Esophagus (tissue), 2 donors: Measurements from ENCODE around the gene PML. TPM values are rescaled to one million over a fixed set of nuclear protein-coding genes. Genes with fewer than 3 reads are reported as not detected.
"Not testable (repeated sequence)": the region's sequence is repeated elsewhere in the genome, so short reads cannot be mapped to it uniquely, and the experiment has no call there.

ENCODE experiments used
- H3K27ac ChIP-seq, 2 donors: one replicate each; pipeline ENCODE4 v1.5.1; 2013; ENCODE audit warnings: low read depth in 2 of 2, mild to moderate bottlenecking in 2 of 2, inconsistent platforms in 1 of 2, low read length in 1 of 2, moderate library complexity in 1 of 2
- H3K27me3 ChIP-seq, 2 donors: one replicate each; pipeline ENCODE4 v1.6.1; 2013; ENCODE audit warnings: low read length in 2 of 2, control low read depth in 1 of 2, mild to moderate bottlenecking in 1 of 2; ENCODE audit not compliant: insufficient read depth in 2 of 2, control insufficient read depth in 1 of 2
- H3K36me3 ChIP-seq, 2 donors: one replicate each; pipeline ENCODE4 v1.6.1; 2013; ENCODE audit warnings: low read length in 1 of 2; ENCODE audit not compliant: control insufficient read depth in 2 of 2, insufficient read depth in 2 of 2
- H3K4me1 ChIP-seq, 2 donors: one replicate each; pipeline ENCODE4 v1.6.1; 2013; ENCODE audit warnings: low read length in 1 of 2; ENCODE audit not compliant: control insufficient read depth in 2 of 2, insufficient read depth in 2 of 2
- H3K4me3 ChIP-seq, 2 donors: one replicate each; pipeline ENCODE4 v1.5.1; 2013; ENCODE audit warnings: low read length in 2 of 2, mild to moderate bottlenecking in 2 of 2, low read depth in 1 of 2, moderate library complexity in 1 of 2
- H3K9me3 ChIP-seq, 2 donors: one replicate each; pipeline ENCODE4 v1.6.1; 2013; ENCODE audit warnings: mild to moderate bottlenecking in 2 of 2, low read depth in 1 of 2, low read length in 1 of 2, moderate library complexity in 1 of 2; ENCODE audit not compliant: control insufficient read depth in 2 of 2, insufficient read depth in 1 of 2
- WGBS, 2 donors: extraction: QIAGEN DNeasy Blood & Tissue Kit; methylation state at CpG; one replicate each; pipeline ENCODE4 v1.1.7; 2013; 5-methylcytosine and 5-hydroxymethylcytosine counted together
- polyA plus RNA-seq, 2 donors: library from polyadenylated mRNA; stranded (reverse); fragments of 200-250 nt; gene quantifications; one replicate each; pipeline ENCODE4 v1.2.3, GENCODE V29; 2013
- donor health status: healthy with polysubstance abuse.
- donor health status: Bipolar disorder and iron deficiency.

The PML gene
- polyA plus RNA-seq, 2 donors = 16.9 to 18.8 TPM

- H3K4me3 ChIP-seq, H3K27me3 ChIP-seq, H3K36me3 ChIP-seq, H3K27ac ChIP-seq, H3K4me1 ChIP-seq, H3K9me3 ChIP-seq: not testable (repeated sequence)
- WGBS, 2 donors = 76 to 81% methylated on average over 8 to 12 of the region's 17 CpGs
Observed at GRCh38 chr15:74063425-74064146, 69.1 kb downstream of the PML start.

GRCh38 chr15:74064183-74064582 is 69.7 kb downstream of the PML start:
- H3K9me3 ChIP-seq, H3K36me3 ChIP-seq, H3K4me3 ChIP-seq, H3K27me3 ChIP-seq, H3K4me1 ChIP-seq, H3K27ac ChIP-seq: not testable (repeated sequence)
- WGBS, 2 donors = 93 to 97% methylated on average over 3 of the region's 3 CpGs

DNA sequence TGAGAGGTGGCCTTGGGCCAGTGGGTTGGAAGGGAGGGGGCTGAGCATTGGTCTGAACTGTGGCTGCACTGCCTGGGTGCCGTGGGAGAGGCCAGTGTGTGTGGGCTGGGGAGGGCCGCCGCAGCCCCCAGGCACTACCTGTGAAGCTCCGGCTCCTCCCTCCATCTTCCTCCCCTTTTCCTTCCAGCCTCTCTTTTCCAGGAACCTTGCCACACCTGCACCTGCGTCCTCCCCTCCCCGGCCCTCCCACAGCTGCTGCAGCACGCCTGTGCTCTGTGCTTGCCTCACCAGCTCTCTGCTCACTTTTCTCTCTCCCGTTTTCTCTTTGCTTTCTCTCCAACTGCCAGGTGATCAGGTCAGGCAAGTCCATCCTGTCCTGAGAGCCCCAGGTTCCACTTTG is 70.3 kb downstream of the PML start:
- H3K27me3 ChIP-seq, H3K36me3 ChIP-seq, H3K9me3 ChIP-seq, H3K27ac ChIP-seq, H3K4me3 ChIP-seq, H3K4me1 ChIP-seq: not testable (repeated sequence)
- 47 to 50% methylated on average over 7 to 8 of the region's 8 CpGs for WGBS, 2 donors

DNA sequence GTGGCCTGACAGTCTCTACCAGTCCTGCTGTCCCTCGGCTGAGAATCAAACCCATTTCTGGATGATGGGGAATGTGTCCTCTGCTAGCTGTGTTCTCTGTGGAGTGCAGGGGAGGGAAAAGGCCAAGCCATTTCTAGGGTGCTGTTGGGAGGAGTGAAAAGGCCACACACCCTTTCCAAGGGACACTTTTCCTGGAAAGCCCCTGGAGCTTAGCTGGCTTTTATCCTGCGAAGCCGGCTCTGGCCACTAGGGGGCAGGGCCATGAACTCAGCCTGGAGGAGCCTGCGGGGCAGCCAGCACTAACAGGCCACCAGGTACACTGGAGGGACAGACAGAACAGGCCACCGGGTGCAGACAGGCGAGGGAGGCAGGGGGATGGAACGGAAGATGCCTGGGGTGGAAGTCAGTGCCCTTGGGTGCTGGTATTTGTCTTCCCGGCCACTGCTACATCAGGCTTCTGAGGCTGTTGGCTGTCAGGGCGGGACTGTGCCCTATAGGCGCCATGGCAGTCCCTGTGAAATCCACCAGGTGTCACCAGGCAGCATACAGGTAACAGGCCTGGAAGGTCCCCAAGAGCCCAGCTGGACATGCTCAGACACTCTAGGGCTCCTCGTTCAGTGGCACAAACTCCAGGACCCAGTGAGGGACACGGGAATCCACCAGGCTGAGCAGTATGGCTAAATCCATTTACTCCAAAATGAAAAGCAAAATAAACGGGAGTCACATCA is 71.3 kb downstream of the PML start:
- H3K4me1 ChIP-seq, H3K36me3 ChIP-seq, H3K4me3 ChIP-seq, H3K27me3 ChIP-seq, H3K27ac ChIP-seq, H3K9me3 ChIP-seq: not testable (repeated sequence)
- 11 to 32% methylated on average over 5 to 7 of the region's 13 CpGs for WGBS, 2 donors

DNA sequence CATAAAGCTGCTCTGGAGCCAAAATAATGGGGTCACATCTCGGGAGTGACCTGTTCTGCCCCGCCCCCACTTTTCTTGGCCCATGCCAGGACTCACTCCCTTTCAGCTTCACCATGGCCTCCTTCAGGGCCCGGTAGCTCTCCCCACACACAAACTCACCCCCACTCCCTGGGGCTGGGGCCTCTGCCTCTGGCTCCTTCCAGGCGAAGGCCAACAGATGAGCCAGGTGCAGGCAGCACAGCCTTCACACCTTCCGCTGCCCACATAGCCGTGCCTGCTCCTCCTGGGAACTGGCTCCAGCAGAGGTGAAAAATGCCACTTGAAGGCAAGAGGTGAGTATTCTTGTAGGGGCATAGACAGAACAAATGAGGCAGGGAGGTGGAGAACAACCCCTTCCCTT is 77.1 kb downstream of the PML start:
- H3K27me3 ChIP-seq, H3K4me3 ChIP-seq: not testable (repeated sequence)
- WGBS, 2 donors = 89 to 90% methylated on average over 4 of the region's 6 CpGs

GRCh38 chr15:74072132-74072531 is 77.6 kb downstream of the PML start:
- H3K27me3 ChIP-seq, H3K4me1 ChIP-seq, H3K27ac ChIP-seq, H3K9me3 ChIP-seq, H3K36me3 ChIP-seq, H3K4me3 ChIP-seq: not testable (repeated sequence)
- WGBS, 2 donors = 100% methylated on average over 1 of the region's 9 CpGs; no CpG with 5 or more reads in 1 of the 2 donors

More for the DNA sequence above, 77.1 kb downstream of the PML start:
- H3K9me3 ChIP-seq, H3K4me1 ChIP-seq, H3K27ac ChIP-seq, H3K36me3 ChIP-seq: not testable (repeated sequence)

DNA sequence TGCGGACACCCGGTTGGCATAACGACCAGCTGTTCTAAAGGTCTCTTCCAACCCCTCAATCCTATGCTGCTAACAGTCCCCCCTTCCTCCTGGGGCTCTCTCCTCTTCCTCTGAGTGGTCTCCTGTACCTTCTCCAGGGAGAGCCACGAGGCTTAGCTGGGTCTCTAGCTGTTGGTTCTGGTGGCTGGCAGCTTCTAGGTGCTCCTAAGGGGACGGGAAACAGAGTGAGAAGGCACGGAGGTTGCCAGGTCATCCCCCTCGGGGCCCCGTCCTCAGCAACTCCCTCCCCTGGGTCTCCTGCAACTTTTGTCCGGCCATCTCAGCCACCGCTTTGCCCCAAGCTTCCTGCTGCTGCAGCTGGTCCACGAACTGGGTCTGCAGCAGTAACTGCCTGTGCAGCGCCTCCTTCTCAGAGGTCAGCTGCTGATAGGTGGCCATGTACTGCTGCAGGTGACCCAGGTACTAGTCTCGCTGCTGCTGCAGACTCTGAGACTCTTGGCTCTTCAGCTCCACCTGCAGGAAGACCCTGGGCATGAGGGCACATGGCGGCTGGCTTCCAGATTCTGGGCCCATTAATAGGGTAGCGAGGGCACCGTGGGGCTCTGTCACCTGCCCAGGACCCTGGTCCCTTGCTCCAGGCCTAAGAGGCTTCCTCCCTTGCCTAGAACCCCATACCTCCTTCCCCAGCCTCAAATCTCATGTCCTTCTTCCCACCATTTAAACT is 78.3 kb downstream of the PML start:
- H3K27ac ChIP-seq, H3K27me3 ChIP-seq, H3K4me1 ChIP-seq, H3K4me3 ChIP-seq, H3K36me3 ChIP-seq, H3K9me3 ChIP-seq: not testable (repeated sequence)
- 43 to 52% methylated on average over 8 to 9 of the region's 16 CpGs for WGBS, 2 donors

DNA sequence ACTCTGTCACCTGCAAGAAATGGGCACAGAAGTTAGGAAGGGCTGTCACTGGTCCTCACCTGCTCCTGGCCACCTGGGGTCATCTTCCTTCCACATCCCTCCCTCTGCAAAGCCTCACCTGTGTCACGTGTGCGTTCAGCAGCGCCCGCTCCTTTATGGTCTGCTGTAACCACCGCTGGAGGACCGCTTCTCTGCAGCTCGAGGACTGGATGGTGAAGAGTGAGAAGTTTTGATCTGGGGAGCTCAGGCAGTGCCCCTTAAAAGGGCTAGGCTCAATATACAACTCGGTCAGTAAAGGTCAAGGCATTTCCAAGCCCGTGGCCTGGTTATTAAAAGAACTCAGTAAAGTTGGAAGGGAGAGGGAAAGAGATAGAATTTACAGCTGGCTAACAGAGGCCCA is 81.3 kb downstream of the PML start:
- H3K27ac ChIP-seq, H3K4me1 ChIP-seq, H3K9me3 ChIP-seq, H3K36me3 ChIP-seq, H3K27me3 ChIP-seq, H3K4me3 ChIP-seq: not testable (repeated sequence)
- 82% methylated on average over 9 of the region's 9 CpGs for WGBS, 2 donors

DNA sequence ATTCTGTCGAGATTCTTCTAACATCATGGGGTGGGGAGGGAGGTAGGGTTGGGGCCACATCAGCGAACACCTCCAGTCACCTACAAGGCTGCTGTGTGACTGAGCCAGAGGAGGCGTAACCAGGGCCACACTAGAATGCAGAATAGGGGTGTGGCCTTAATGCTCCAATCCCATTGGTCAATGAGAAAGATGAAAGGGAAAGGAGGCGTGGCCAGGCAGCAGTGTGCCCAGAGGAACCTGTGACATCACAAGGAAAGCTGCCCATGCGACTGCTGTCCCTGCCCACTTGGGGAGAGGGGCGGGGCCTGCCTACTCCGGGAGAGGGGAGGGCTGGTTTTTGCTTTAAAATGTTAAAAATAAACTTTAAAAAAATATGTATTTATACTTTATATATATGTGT is 87.9 kb downstream of the PML start, which contains the start of gene GOLGA6A:
GOLGA6A (minus strand) TSS at position 101 of the 400 bp plus-strand sequence; CDS start at position 60, 41 bp downstream.
- H3K9me3 ChIP-seq, H3K4me3 ChIP-seq, H3K36me3 ChIP-seq, H3K27ac ChIP-seq, H3K4me1 ChIP-seq, H3K27me3 ChIP-seq: not testable (repeated sequence)
- WGBS, 2 donors = no CpG with 5 or more reads among the region's 7 CpGs
